Heart left ventricle (tissue), 13 donors: ENCODE data around the gene FANCI.

Source experiments
- CTCF ChIP-seq, 12 donors: fragments of 200-600 bp; sonication (generic) in 4 of 12; IDR thresholded peaks; one replicate each; pipeline versions ENCODE4 v1.5.0 to v1.8.0; 2018 to 2022; ENCODE audit warnings: antibody characterized with exemption in 12 of 12, mild to moderate bottlenecking in 5 of 12
- POLR2A ChIP-seq, 2 donors: fragments of 450-650 bp; IDR thresholded peaks; one replicate each; pipeline ENCODE4 v1.6.1; 2017; ENCODE audit warnings: antibody characterized with exemption in 2 of 2, mild to moderate bottlenecking in 2 of 2, moderate library complexity in 2 of 2
- donor health status: ischemic (EF 13 %, LVEDD 7.1; RV severe dilation, severe dysfunction).
- donor health status: DM: no; HTN: yes; CAD: no.
- donor health status: DM: no; HTN: no; CAD: no.
- donor health status: ischemic (EF 25% LVEDD 6.9; RV normal size, moderate dysfunction).
- donor health status: ischemic (EF 25% LVEDD 5.7; RV mildly dilated, moderate dysfunction).
- donor health status: ischemic (EF 35%, LVEDD 5.7; RV mildly dilated, moderate dysfunction).
- donor health status: nonischemic (EF 11% LVEDD 7.7; RV severe dilation, severe dysfunction).
- donor health status: DM: yes; HTN: yes; CAD: no.
- donor health status: PGD.
- donor health status: ischemic (EF 29% LVEDD 5.4; RV normal size, mild dysfunction).
- donor health status: nonischemic (EF 23%, LVEDD 6.1; RV moderate dilation, normal function).

- TF ChIP-seq CTCF (IDR thresholded peaks at IDR 0.05) (no peak), POLR2A (IDR thresholded peaks at IDR 0.05) (no peak)
These were observed 18.2 kb upstream of the FANCI start for GRCh38 chr15:89225588-89225987.
